Upper lobe of right lung (tissue), 1 donor: ENCODE results near the gene RSRC1. TPM values are rescaled to one million over a fixed set of nuclear protein-coding genes. Genes with fewer than 3 reads are reported as not detected.
"Not testable (repeated sequence)": the region's sequence is repeated elsewhere in the genome, so short reads cannot be mapped to it uniquely, and the experiment has no call there.

Experiments used
- ATAC-seq: fragments of 200-7000 bp; cut with Tn5 transposase; one replicate; pipeline ENCODE4 v1.9.1; 2020; ENCODE audit warnings: mild to moderate bottlenecking, moderate library complexity
- DNase-seq: peaks from one replicate; pipeline ENCODE4 v3.0.0-alpha.2; 2020
- H3K27ac ChIP-seq: fragments of 200-600 bp; one replicate; pipeline ENCODE4 v1.8.0; 2022
- H3K27me3 ChIP-seq: fragments of 200-600 bp; one replicate; pipeline ENCODE4 v1.8.0; 2022; ENCODE audit warnings: mild to moderate bottlenecking
- H3K36me3 ChIP-seq: fragments of 200-600 bp; one replicate; pipeline ENCODE4 v1.8.0; 2022
- H3K4me1 ChIP-seq: fragments of 200-600 bp; one replicate; pipeline ENCODE4 v1.8.0; 2022
- H3K4me3 ChIP-seq: fragments of 200-600 bp; one replicate; pipeline ENCODE4 v1.8.0; 2022; ENCODE audit warnings: mild to moderate bottlenecking
- H3K9me3 ChIP-seq: fragments of 200-600 bp; one replicate; pipeline ENCODE4 v1.8.0; 2022
- intact Hi-C: fragments of 100-400 bp; cut with DNase I; formaldehyde crosslinking; loops from one replicate; pipeline ENCODE4 v1.11.0; 2022
- total RNA-seq: library from RNA; stranded (reverse); fragmentation: NEBNext Ultra II Directional; extraction: Animal tissue kit (Norgen Biotek cat#: 25700); gene quantifications from one replicate; pipeline ENCODE4 v1.2.1, GENCODE V29; 2021
- TF ChIP-seq, protein P1 (sequence below): fragments of 200-600 bp; IDR thresholded peaks from one replicate; pipeline ENCODE4 v1.8.0; 2022; ENCODE audit warnings: antibody characterized with exemption
- donor health status: DM: no; HTN: yes; CAD: no; lungs with severe emphysema.

Gene RSRC1
- total RNA-seq, 1 donor from 2014 or later, result 28.1 TPM

DNA sequence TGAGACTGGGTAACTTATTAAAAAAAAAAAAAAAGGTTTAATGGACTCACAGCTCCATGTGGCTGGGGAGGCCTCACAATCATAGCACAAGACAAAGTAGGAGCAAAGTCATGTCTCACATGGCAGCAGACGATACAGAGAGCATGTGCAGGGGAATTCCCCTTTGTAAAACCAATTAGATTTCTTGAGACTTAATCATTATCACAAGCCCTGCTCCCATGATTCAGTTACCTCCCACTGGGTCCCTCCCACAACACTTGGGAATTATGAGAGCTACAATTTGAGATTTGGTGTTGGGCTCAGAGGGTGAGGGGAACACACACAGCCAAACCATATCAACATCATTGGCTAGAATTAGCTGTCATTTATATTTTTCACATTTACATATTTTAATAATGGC lies 221.0 kb downstream of the RSRC1 start:
- intact Hi-C loops, result no loop called here
- Histone ChIP-seq H3K27me3 (no peaks in the 10 kb centered on the region), H3K36me3 (no peaks in the 10 kb centered on the region), H3K4me3 (no peak overlapping the region), H3K27ac (no peak overlapping the region), H3K9me3 (no peaks in the 10 kb centered on the region), H3K4me1 (no peaks in the 10 kb centered on the region)
- no peak for ATAC-seq
- DNase-seq, result no peak
- TF ChIP-seq, protein P1, sequence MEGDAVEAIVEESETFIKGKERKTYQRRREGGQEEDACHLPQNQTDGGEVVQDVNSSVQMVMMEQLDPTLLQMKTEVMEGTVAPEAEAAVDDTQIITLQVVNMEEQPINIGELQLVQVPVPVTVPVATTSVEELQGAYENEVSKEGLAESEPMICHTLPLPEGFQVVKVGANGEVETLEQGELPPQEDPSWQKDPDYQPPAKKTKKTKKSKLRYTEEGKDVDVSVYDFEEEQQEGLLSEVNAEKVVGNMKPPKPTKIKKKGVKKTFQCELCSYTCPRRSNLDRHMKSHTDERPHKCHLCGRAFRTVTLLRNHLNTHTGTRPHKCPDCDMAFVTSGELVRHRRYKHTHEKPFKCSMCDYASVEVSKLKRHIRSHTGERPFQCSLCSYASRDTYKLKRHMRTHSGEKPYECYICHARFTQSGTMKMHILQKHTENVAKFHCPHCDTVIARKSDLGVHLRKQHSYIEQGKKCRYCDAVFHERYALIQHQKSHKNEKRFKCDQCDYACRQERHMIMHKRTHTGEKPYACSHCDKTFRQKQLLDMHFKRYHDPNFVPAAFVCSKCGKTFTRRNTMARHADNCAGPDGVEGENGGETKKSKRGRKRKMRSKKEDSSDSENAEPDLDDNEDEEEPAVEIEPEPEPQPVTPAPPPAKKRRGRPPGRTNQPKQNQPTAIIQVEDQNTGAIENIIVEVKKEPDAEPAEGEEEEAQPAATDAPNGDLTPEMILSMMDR, result no peak

GRCh38 chr3:158333736-158334135 lies 223.8 kb downstream of the RSRC1 start:
- Histone ChIP-seq H3K4me1 (no peaks in the 10 kb centered on the region), H3K9me3 (no peaks in the 10 kb centered on the region), H3K27ac (no peak overlapping the region), H3K27me3 (no peaks in the 10 kb centered on the region), H3K36me3 (no peaks in the 10 kb centered on the region), H3K4me3 (no peak overlapping the region)
- intact Hi-C loops, result no loop called here
- TF ChIP-seq, protein P1, result no peak
- DNase-seq, result no peak
- no peak for ATAC-seq

DNA sequence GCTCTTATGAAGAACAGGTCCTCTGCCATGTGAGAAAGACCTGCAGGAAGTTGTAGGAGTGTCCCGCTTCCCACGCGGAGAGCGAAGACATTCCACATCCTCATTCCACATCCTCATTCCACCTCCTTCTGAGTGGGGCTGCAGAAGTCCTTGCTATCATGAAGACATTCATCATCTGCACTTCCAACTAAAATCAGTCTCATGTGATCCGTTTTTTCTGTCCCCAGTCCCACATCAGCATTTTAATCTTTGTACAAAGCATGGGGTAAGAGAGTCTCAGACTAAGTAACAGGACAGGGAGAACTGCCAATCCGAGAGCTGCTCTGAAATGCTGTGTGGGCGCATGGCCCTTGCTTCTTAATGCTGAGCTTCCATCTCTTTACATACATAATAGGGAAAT lies 227.2 kb downstream of the RSRC1 start:
- H3K4me1 ChIP-seq, result no peaks in the 10 kb centered on the region
- TF ChIP-seq, protein P1, result no peak
- ATAC-seq (peak; percentile 96), DNase-seq (peak; percentile 72)
- H3K4me3 ChIP-seq, result no peak overlapping the region
- intact Hi-C loops, result no loop called here
- H3K27me3 ChIP-seq, result no peaks in the 10 kb centered on the region
- no peaks in the 10 kb centered on the region for H3K9me3 ChIP-seq
- H3K36me3 ChIP-seq, result no peaks in the 10 kb centered on the region
- no peak overlapping the region for H3K27ac ChIP-seq

DNA sequence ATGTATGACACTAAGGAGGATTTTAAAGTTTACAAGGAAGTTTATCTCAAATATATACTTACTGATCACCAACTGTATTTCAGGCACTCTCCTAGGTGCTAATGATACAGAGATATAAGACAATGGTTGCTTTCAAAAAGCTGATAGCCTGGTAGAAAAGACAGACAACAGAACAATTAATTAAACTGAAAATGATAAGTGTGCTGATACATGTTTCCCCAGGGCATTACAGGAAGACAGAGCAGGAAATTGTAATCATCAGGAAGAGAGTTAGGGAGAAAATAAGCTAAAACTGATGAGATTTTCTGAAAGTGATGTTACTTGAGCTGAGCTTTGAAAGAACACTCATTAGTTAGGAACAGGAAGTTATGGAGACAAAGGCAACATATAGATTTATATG lies 229.7 kb downstream of the RSRC1 start:
- H3K9me3 ChIP-seq, result no peaks in the 10 kb centered on the region
- H3K36me3 ChIP-seq, result no peaks in the 10 kb centered on the region
- TF ChIP-seq, protein P1, result no peak
- H3K4me3 ChIP-seq, result no peak overlapping the region
- no peak for ATAC-seq
- H3K4me1 ChIP-seq, result no peaks in the 10 kb centered on the region
- intact Hi-C loops, result no loop called here
- DNase-seq, result no peak
- no peak overlapping the region for H3K27ac ChIP-seq
- no peaks in the 10 kb centered on the region for H3K27me3 ChIP-seq

DNA sequence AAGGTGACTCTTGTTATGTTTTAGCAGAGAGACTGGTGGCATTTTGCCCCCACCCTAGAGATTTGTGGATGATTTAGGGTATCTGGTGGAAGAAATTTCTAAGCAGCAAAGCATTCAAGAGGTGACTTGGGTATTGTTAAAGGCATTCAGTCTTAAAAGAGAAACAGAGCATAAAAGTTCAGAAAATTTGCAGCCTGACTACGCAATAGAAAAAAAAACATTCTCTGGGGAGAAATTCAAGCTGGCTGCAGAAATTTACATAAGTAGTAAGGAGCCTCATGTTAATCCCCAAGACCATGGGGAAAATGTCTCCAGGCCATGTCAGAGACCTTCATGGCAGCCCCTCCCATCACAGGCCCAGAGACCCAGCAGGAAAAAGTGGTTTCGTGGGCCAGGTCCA lies 231.1 kb downstream of the RSRC1 start:
- H3K4me3 ChIP-seq, intact Hi-C loops, H3K36me3 ChIP-seq, H3K4me1 ChIP-seq, ATAC-seq, DNase-seq, H3K9me3 ChIP-seq, H3K27ac ChIP-seq, H3K27me3 ChIP-seq: not testable (repeated sequence)

DNA sequence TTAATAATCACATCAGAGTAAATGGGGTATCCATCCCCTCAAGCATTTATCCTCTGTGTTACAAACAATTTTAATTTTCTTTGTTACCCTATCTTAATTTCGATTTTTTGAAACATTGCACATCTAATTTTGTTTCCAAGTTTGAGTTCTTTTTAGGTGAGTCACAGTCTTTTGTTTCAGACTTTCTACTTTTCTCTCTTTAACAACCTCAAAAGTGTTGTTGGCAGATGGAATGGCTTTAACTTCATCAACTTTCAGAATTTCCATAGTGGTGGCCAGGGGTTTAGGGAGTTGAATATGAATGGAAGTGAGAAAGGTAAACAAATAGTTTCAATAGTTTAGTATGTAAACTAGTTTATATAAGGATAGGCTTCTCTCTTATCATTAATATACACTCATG lies 238.1 kb downstream of the RSRC1 start:
- TF ChIP-seq, protein P1, result no peak
- DNase-seq (no peak), ATAC-seq (no peak)

More for the DNA sequence above, 238.1 kb downstream of the RSRC1 start:
- H3K36me3 ChIP-seq, result no peaks in the 10 kb centered on the region
- no peaks in the 10 kb centered on the region for H3K9me3 ChIP-seq
- intact Hi-C loops, result no loop called here
- H3K4me1 ChIP-seq, result no peaks in the 10 kb centered on the region
- H3K4me3 ChIP-seq, result no peak overlapping the region
- H3K27ac ChIP-seq, result no peak overlapping the region
- H3K27me3 ChIP-seq, result no peaks in the 10 kb centered on the region
